ENCODE results near the gene RALGAPB.

DNA sequence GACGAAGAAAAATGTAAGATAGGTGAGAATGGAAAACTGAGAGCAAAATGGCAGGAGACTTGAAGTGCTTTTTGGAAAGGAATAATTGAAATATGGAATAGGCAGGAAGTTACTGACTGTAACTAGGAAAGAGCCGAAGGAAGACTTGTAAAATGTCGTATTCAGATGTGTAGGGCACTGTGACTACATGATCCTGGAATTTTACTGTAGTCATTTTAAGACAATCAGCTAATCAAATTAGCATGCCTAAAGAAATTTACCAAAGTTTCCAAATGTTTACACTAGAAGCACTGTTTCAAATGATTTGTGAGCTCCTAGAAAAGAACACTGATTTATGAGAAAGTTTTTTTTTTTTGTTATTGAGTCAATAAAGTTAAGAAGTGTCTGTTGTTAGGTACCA lies 87.1 kb downstream of the RALGAPB start:
- TF ChIP-seq, protein P1, sequence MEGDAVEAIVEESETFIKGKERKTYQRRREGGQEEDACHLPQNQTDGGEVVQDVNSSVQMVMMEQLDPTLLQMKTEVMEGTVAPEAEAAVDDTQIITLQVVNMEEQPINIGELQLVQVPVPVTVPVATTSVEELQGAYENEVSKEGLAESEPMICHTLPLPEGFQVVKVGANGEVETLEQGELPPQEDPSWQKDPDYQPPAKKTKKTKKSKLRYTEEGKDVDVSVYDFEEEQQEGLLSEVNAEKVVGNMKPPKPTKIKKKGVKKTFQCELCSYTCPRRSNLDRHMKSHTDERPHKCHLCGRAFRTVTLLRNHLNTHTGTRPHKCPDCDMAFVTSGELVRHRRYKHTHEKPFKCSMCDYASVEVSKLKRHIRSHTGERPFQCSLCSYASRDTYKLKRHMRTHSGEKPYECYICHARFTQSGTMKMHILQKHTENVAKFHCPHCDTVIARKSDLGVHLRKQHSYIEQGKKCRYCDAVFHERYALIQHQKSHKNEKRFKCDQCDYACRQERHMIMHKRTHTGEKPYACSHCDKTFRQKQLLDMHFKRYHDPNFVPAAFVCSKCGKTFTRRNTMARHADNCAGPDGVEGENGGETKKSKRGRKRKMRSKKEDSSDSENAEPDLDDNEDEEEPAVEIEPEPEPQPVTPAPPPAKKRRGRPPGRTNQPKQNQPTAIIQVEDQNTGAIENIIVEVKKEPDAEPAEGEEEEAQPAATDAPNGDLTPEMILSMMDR (IDR thresholded peaks at IDR 0.05) = no peak
- TF ChIP-seq POLR2AphosphoS5 (IDR thresholded peaks at IDR 0.05; ENCODE audit: low read depth, low read length) (no peak), EP300 (IDR thresholded peaks at IDR 0.05; ENCODE audit: borderline replicate concordance in 1 of 2, low read depth in 1 of 2, low read length in 1 of 2) (no peak), TCF12 (IDR thresholded peaks at IDR 0.05) (no peak), YY1 (IDR thresholded peaks at IDR 0.05; ENCODE audit: low read depth) (no peak)

Data from SK-N-SH (cell line).